ENCODE data around the gene SREBF1. TPM values are rescaled to one million over a fixed set of nuclear protein-coding genes. Genes with fewer than 3 reads are reported as not detected.

SREBF1 gene
- total RNA-seq, 1 experiment from 2014 or later: 230 TPM

DNA sequence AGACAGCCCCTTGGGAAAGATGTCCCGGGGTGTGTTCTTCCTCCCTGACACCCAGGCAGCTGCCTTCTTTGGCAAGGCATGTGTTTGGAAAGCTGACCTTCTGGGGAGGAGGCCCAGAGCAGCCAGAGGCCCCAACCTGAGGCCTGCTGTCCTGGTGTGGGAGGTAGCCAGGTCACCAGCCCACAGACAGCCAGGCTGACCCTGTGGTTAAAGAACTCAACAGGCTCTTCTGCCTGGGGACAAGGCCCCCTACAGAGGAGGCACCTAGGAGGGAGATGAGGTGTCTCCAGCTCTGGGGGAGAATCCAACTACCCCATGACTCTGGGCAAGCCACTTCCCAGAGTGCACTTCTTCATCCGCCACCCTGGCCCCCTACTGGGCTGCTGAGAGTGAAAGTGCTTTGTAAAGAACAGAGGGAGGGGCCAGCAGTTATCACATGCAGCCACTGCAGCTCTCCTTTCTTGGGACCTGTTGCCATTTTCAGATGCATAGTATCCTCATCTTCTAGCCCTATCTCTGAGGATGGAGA, 13.1 kb upstream of the SREBF1 start:
- intact Hi-C loops (cut with micrococcal nuclease; ENCODE audit: unreplicated experiment): no loop called here

DNA sequence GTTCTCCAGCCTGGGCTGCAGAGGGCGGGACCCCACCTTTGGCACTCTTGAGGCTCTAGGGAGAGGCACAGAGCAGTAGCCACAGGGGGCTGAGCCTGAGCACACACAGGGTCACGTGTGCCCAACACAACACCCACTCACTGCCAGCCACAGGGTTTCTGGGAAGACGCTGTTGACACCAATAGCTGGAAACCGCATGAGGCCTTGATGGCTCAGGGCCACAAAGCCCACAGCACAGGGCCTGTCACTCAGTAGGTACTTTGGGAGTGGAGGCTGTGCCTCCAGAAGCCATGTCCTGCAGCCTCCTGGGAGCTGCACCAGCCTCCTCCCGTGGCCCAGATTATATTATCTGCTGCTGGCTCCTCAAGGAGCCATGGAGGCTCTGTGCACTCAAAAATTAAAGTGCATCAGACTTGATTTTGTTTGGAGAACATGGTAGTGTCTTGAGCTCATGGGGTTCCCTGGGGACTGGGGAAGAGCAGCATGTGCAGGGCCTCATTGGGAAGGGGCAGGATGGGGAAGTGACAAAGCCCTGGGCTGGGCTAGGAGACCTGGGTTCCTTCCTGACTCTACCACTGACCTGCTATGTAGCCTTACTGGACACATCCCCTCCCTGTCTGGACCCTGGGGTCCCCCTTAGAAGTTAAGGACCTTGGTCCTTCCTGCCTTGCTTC, 12.5 kb upstream of the SREBF1 start:
- intact Hi-C loops (cut with micrococcal nuclease; ENCODE audit: unreplicated experiment) (no loop called here), in situ Hi-C loops (cut with HindIII; ENCODE audit: low pct_unique_long_range_greater_than_20kb, low sequenced_read_pairs) (no loop called here)
- BruUV-seq (replicated peaks): no TSS peak
- ChIA-PET CTCF (interaction anchor here (0.7 kb wide), 1 partner anchor 31 kb away, joined by 3 read pairs; no protein-coding TSS in a partner anchor), POLR2A (no interaction called here)
- Histone ChIP-seq H3K36me3 (ENCODE audit: control insufficient read depth, insufficient read depth, low read length) (no peaks in the 10 kb centered on the region), H3K27me3 (ENCODE audit: control insufficient read depth, insufficient read depth, low read length) (no peaks in the 10 kb centered on the region), H3K9me3 (ENCODE audit: control insufficient read depth, insufficient read depth, low read depth, low read length) (no peaks in the 10 kb centered on the region), H3K27ac (ENCODE audit: low read length) (0 out of 2 replicates have a peak overlapping the region, but pooled peaks have one; percentile 3), H3K4me3 (ENCODE audit: low read depth in 2 of 2, low read length in 2 of 2) (no peak overlapping the region), H3K4me1 (ENCODE audit: control insufficient read depth, insufficient read depth, low read length) (peaks cover 13% of the 10 kb centered on the region)
- TF ChIP-seq REST (IDR thresholded peaks at IDR 0.05; ENCODE audit: insufficient read depth in 1 of 2, low read depth in 2 of 2, low read length in 1 of 2): no peak
- no peak for TF ChIP-seq POLR2AphosphoS5 (IDR thresholded peaks at IDR 0.05; ENCODE audit: low read depth, low read length)
- no peak for TF ChIP-seq SIN3A (IDR thresholded peaks at IDR 0.05; ENCODE audit: borderline replicate concordance, insufficient read depth, low read depth, low read length)
- TF ChIP-seq TCF7L2 (IDR thresholded peaks at IDR 0.05; ENCODE audit: low read depth, low read length): no peak
- TF ChIP-seq, protein P1, sequence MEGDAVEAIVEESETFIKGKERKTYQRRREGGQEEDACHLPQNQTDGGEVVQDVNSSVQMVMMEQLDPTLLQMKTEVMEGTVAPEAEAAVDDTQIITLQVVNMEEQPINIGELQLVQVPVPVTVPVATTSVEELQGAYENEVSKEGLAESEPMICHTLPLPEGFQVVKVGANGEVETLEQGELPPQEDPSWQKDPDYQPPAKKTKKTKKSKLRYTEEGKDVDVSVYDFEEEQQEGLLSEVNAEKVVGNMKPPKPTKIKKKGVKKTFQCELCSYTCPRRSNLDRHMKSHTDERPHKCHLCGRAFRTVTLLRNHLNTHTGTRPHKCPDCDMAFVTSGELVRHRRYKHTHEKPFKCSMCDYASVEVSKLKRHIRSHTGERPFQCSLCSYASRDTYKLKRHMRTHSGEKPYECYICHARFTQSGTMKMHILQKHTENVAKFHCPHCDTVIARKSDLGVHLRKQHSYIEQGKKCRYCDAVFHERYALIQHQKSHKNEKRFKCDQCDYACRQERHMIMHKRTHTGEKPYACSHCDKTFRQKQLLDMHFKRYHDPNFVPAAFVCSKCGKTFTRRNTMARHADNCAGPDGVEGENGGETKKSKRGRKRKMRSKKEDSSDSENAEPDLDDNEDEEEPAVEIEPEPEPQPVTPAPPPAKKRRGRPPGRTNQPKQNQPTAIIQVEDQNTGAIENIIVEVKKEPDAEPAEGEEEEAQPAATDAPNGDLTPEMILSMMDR (IDR thresholded peaks at IDR 0.05): no peak
- DNase-seq (ENCODE audit: low read depth, low spot score) (no peak), ATAC-seq (peak; percentile 19; the same call in 1 of the 2 replicates)

More for the DNA sequence above, 13.1 kb upstream of the SREBF1 start:
- CTCF ChIA-PET: no interaction called here
- Histone ChIP-seq H3K36me3 (ENCODE audit: control insufficient read depth, insufficient read depth, low read length) (no peaks in the 10 kb centered on the region), H3K9me3 (ENCODE audit: control insufficient read depth, insufficient read depth, low read depth, low read length) (no peaks in the 10 kb centered on the region), H3K27me3 (ENCODE audit: control insufficient read depth, insufficient read depth, low read length) (no peaks in the 10 kb centered on the region), H3K4me1 (ENCODE audit: control insufficient read depth, insufficient read depth, low read length) (peaks cover 13% of the 10 kb centered on the region), H3K27ac (ENCODE audit: low read length) (0 out of 2 replicates have a peak overlapping the region, but pooled peaks have one; percentile 3), H3K4me3 (ENCODE audit: low read depth in 2 of 2, low read length in 2 of 2) (no peak overlapping the region)
- in situ Hi-C loops (cut with HindIII; ENCODE audit: low pct_unique_long_range_greater_than_20kb, low sequenced_read_pairs): no loop called here
- POLR2A ChIA-PET: no interaction called here
- BruUV-seq (replicated peaks): no TSS peak
- ATAC-seq (no peak), DNase-seq (ENCODE audit: low read depth, low spot score) (no peak)
- no peak for TF ChIP-seq SIN3A (IDR thresholded peaks at IDR 0.05; ENCODE audit: borderline replicate concordance, insufficient read depth, low read depth, low read length)
- TF ChIP-seq POLR2AphosphoS5 (IDR thresholded peaks at IDR 0.05; ENCODE audit: low read depth, low read length): no peak
- TF ChIP-seq, protein P1 (IDR thresholded peaks at IDR 0.05): no peak
- TF ChIP-seq REST (IDR thresholded peaks at IDR 0.05; ENCODE audit: insufficient read depth in 1 of 2, low read depth in 2 of 2, low read length in 1 of 2): no peak
- no peak for TF ChIP-seq TCF7L2 (IDR thresholded peaks at IDR 0.05; ENCODE audit: low read depth, low read length)
